Astrocyte (in vitro differentiated cells and primary cell): ENCODE measurements around the gene MAFB. TPM values are rescaled to one million over a fixed set of nuclear protein-coding genes. Genes with fewer than 3 reads are reported as not detected.

ENCODE experiments used
- DNase-seq: peaks from one replicate; pipeline ENCODE4 v3.0.0-alpha.2; 2010; ENCODE audit warnings: low read depth
- FAIRE-seq: peaks from 2 replicates; lab custom pipeline; 2011; peaks lifted over from hg19 to GRCh38; lab: Jason Lieb, UNC
- H2AFZ ChIP-seq: 2 replicates; pipeline ENCODE4 v1.6.0; 2012; ENCODE audit warnings: low read depth, low read length, inconsistent platforms
- H3K27ac ChIP-seq: 2 replicates; pipeline ENCODE4 v1.5.1; 2011; ENCODE audit warnings: low read depth, low read length, inconsistent platforms
- H3K27me3 ChIP-seq: 2 replicates; pipeline ENCODE4 v1.6.0; 2011; ENCODE audit warnings: low read length, inconsistent platforms; ENCODE audit not compliant: insufficient read depth
- H3K36me3 ChIP-seq: 2 replicates; pipeline ENCODE4 v1.5.1; 2011; ENCODE audit warnings: low read length, inconsistent platforms; ENCODE audit not compliant: insufficient read depth
- H3K4me1 ChIP-seq: 2 replicates; pipeline ENCODE4 v1.5.1; 2011; ENCODE audit warnings: low read length, inconsistent platforms; ENCODE audit not compliant: insufficient read depth
- H3K4me2 ChIP-seq: 2 replicates; pipeline ENCODE4 v1.6.0; 2012; ENCODE audit warnings: low read length, inconsistent platforms
- H3K4me3 ChIP-seq: 2 replicates; pipeline ENCODE4 v1.5.1; 2011; ENCODE audit warnings: low read depth, mild to moderate bottlenecking, low read length, inconsistent platforms; ENCODE audit not compliant: insufficient read depth
- H3K79me2 ChIP-seq: 2 replicates; pipeline ENCODE4 v1.6.0; 2012; ENCODE audit warnings: mild to moderate bottlenecking, low read length, inconsistent platforms; ENCODE audit not compliant: insufficient read depth
- H3K9ac ChIP-seq: 2 replicates; pipeline ENCODE4 v1.6.0; 2012; ENCODE audit warnings: mild to moderate bottlenecking, low read length, inconsistent platforms
- H3K9me3 ChIP-seq: 2 replicates; pipeline ENCODE4 v1.5.1; 2012; ENCODE audit warnings: low read depth, mild to moderate bottlenecking, low read length, inconsistent platforms; ENCODE audit not compliant: insufficient read depth
- H4K20me1 ChIP-seq: 2 replicates; pipeline ENCODE4 v1.6.0; 2012; ENCODE audit warnings: low read length, inconsistent platforms; ENCODE audit not compliant: insufficient read depth
- H3K27ac Mint-ChIP-seq: one replicate; pipeline ENCODE4 v1.8.0; 2021; ENCODE audit warnings: mild to moderate bottlenecking, mixed read lengths; ENCODE audit not compliant: unreplicated experiment
- H3K27me3 Mint-ChIP-seq: one replicate; pipeline ENCODE4 v1.8.0; 2021; ENCODE audit warnings: low read depth, mixed read lengths; ENCODE audit not compliant: unreplicated experiment
- H3K36me3 Mint-ChIP-seq: one replicate; pipeline ENCODE4 v1.8.0; 2021; ENCODE audit warnings: low read depth, mixed read lengths; ENCODE audit not compliant: unreplicated experiment
- H3K4me1 Mint-ChIP-seq: one replicate; pipeline ENCODE4 v1.8.0; 2021; ENCODE audit warnings: low read depth, mixed read lengths; ENCODE audit not compliant: unreplicated experiment
- H3K4me3 Mint-ChIP-seq: one replicate; pipeline ENCODE4 v1.8.0; 2021; ENCODE audit warnings: mild to moderate bottlenecking, moderate library complexity, mixed read lengths; ENCODE audit not compliant: unreplicated experiment
- H3K9me3 Mint-ChIP-seq: one replicate; pipeline ENCODE4 v1.8.0; 2021; ENCODE audit warnings: mild to moderate bottlenecking, mixed read lengths; ENCODE audit not compliant: unreplicated experiment
- CTCF ChIP-seq: IDR thresholded peaks from 2 replicates; pipeline ENCODE4 v1.5.1; 2011; ENCODE audit warnings: low read depth, mild to moderate bottlenecking, inconsistent platforms, low read length, moderate library complexity; ENCODE audit not compliant: insufficient read depth
- EZH2 ChIP-seq: IDR thresholded peaks from 2 replicates; pipeline ENCODE4 v1.6.1; 2012; ENCODE audit warnings: mild to moderate bottlenecking, low read length, inconsistent platforms; ENCODE audit not compliant: insufficient read depth
- total RNA-seq: library from RNA; stranded (reverse); gene quantifications from 2 replicates; pipeline ENCODE4 v1.2.1, GENCODE V29; 2021

Gene MAFB
- total RNA-seq, 1 donor from 2014 or later, result 2.9 TPM

GRCh38 chr20:40646813-40647212 lies 42.2 kb downstream of the MAFB start:
- H3K4me2 ChIP-seq, result no peak overlapping the region
- H3K4me1 ChIP-seq, result peaks cover 15% of the 10 kb centered on the region
- peaks cover 2% of the 10 kb centered on the region for H3K9me3 Mint-ChIP-seq
- H3K4me1 Mint-ChIP-seq, result peaks cover 15% of the 10 kb centered on the region
- no peak overlapping the region for H3K4me3 ChIP-seq
- H3K27me3 ChIP-seq, result peaks cover 3% of the 10 kb centered on the region
- DNase-seq (no peak), FAIRE-seq (no peak)
- no peaks in the 10 kb centered on the region for H3K79me2 ChIP-seq
- TF ChIP-seq EZH2 (no peak), CTCF (no peak)
- H3K27ac ChIP-seq, result no peak overlapping the region
- H3K36me3 Mint-ChIP-seq, result no peaks in the 10 kb centered on the region
- H3K27ac Mint-ChIP-seq, result no peak overlapping the region
- no peak overlapping the region for H3K9ac ChIP-seq
- H3K36me3 ChIP-seq, result no peaks in the 10 kb centered on the region
- H3K4me3 Mint-ChIP-seq, result no peak overlapping the region
- H3K27me3 Mint-ChIP-seq, result peaks cover 34% of the 10 kb centered on the region
- H2AFZ ChIP-seq, result no peak overlapping the region
- H4K20me1 ChIP-seq, result no peaks in the 10 kb centered on the region
- H3K9me3 ChIP-seq, result no peaks in the 10 kb centered on the region

GRCh38 chr20:40646361-40646760 lies 42.7 kb downstream of the MAFB start:
- Mint-ChIP-seq H3K4me1 (peaks cover 11% of the 10 kb centered on the region), H3K27ac (no peak overlapping the region), H3K27me3 (peaks cover 36% of the 10 kb centered on the region), H3K36me3 (no peaks in the 10 kb centered on the region), H3K4me3 (no peak overlapping the region), H3K9me3 (peaks cover 2% of the 10 kb centered on the region)
- H3K27me3 ChIP-seq, result peaks cover 3% of the 10 kb centered on the region
- H2AFZ ChIP-seq, result no peak overlapping the region
- H3K79me2 ChIP-seq, result no peaks in the 10 kb centered on the region
- H3K4me3 ChIP-seq, result no peak overlapping the region
- TF ChIP-seq CTCF, result no peak
- no peak for TF ChIP-seq EZH2
- no peaks in the 10 kb centered on the region for H3K36me3 ChIP-seq
- no peak overlapping the region for H3K9ac ChIP-seq
- H3K4me2 ChIP-seq, result no peak overlapping the region
- no peaks in the 10 kb centered on the region for H4K20me1 ChIP-seq
- no peak for FAIRE-seq
- DNase-seq, result no peak
- no peaks in the 10 kb centered on the region for H3K9me3 ChIP-seq
- H3K27ac ChIP-seq, result no peak overlapping the region
- H3K4me1 ChIP-seq, result peaks cover 10% of the 10 kb centered on the region

DNA sequence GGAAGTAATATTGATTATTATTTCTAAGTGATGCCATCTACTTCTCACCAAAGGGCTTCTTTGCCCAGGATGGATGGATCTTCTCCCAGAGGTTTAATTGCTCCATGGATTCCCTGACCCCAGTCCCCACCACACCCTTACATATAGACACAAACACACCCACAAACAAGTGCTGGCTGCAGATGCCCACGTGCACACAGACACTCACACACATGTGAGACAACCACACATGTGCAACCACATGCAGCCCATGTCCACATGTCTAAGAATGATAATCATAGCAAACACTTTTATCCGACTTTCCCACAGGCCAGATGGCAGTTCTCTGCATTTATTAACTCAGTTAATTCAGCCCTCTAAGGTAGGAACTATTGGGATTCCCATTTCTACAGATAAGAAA lies 44.2 kb downstream of the MAFB start:
- no peak overlapping the region for H3K4me3 ChIP-seq
- FAIRE-seq, result no peak
- H3K36me3 Mint-ChIP-seq, result no peaks in the 10 kb centered on the region

More for the DNA sequence above, 44.2 kb downstream of the MAFB start:
- H3K27me3 ChIP-seq, result peaks cover 3% of the 10 kb centered on the region
- H3K79me2 ChIP-seq, result no peaks in the 10 kb centered on the region
- H4K20me1 ChIP-seq, result no peaks in the 10 kb centered on the region
- no peak for DNase-seq
- Mint-ChIP-seq H3K4me1 (peaks cover 3% of the 10 kb centered on the region), H3K27ac (no peak overlapping the region), H3K4me3 (no peak overlapping the region), H3K27me3 (peaks cover 36% of the 10 kb centered on the region), H3K9me3 (no peaks in the 10 kb centered on the region)
- no peak overlapping the region for H2AFZ ChIP-seq
- no peak overlapping the region for H3K4me2 ChIP-seq
- no peaks in the 10 kb centered on the region for H3K4me1 ChIP-seq
- TF ChIP-seq CTCF (no peak), EZH2 (no peak)
- no peak overlapping the region for H3K9ac ChIP-seq
- H3K27ac ChIP-seq, result no peak overlapping the region
- no peaks in the 10 kb centered on the region for H3K9me3 ChIP-seq
- no peaks in the 10 kb centered on the region for H3K36me3 ChIP-seq
